ENCODE measurements around the gene CNOT6.

Gene CNOT6

GRCh38 chr5:180624587-180624986 lies 130.4 kb downstream of the CNOT6 start:
- no peak for DNase-seq

DNA sequence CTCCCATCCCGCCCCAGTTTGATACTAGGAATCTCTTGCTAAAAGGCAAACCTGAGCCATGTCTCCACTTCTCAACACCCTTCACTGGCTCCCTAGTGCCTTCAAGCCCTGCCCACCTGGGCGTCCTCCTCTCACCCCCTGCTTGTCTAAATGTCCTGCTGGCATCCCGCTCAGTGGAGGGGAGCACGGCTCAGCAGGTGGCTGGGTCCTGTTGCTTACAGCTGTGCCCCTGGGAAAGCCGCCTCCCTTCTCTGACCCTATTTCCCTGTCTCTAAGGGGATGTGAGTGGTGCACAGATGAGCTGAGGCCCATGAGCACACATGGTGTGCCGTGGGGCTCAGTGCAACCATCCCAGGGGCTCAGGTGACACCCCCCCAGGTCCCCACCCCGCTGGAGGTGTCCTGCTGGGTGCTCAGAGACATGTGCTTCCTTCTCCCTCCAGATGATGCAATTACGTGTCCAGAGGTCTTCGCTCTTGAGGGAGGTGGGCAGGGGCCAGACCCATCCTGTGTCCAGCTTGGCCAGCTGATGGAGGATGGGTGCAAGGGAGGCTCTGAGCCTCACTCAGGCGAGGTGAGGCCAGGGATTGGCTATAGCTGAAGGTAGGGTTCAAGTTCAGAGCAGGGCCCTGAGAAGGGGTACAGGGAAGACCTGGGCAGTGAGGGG lies 131.1 kb downstream of the CNOT6 start:
- DNase-seq: no peak

GRCh38 chr5:180625791-180626660 lies 131.8 kb downstream of the CNOT6 start:
- no peak for DNase-seq

DNA sequence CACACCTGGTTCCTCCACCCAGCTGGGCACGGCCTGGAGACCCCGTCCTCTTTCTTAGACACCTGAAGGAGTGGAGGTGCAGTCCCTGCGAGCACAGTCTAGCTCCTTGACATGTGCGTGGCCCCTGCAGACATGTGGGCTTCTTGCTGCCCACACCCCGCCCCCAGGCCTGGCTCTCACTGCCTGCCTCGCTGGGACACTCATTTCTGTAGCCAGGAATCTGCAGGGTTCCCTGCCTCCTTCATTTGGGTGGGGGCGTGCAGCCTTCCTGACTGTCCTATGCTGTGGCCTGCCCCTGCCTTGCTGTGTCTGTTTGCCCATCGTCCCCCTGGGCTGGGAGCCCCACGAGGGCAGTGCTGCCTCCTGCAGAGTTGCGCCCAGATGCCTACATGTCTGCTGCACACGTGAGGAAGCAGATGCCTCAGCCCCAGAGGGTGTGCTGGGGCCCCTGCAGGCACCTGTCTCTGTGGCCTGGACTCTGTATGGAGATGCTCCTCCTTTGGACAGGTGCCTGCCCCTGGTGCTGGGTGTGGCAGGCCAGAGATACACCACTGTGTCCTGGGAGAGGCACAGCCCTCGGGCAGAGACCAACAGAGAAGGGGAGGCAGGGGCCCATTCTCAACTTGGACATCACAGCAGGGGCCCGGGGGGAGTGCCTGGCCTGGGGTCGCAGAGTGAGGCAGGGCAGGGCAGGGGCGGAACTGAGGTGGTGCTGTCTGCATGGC lies 132.6 kb downstream of the CNOT6 start:
- DNase-seq: no peak

DNA sequence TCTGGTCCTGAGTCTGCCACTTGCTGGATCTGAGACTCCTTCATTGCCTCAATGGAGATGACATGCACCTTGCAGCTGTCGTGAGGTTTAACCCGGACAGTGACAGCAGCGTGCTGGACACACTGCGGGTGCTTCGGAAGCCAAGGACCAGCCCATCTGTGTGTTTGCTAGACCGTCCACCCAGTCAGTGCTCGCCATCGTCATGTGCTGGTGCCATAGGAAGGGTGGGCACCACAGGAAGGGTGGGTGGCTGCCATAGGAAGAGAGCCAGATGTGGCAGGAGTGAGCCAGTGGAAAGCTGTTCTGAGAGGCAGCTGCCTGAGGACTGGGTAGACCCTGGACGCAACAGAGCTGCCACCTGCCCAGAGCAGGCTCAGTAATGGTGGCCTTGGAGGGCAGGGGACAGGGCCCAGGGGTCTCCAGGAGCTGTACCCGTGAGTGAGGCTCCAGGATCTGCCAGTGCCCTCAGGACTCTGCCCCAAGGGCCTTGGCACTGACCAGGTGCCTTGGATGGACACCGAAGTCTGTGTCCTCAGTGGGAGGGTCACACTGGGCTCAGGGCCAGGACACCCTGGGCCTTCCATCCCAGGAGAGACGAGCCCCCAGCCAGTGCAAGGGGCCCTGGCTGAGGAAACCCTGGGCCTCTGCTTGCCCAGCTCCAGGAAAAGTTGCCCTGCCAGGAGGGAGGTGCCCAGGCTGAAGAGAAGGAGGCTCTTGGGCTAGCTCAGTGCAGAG lies 133.4 kb downstream of the CNOT6 start:
- DNase-seq: no peak
